Heart right ventricle (tissue), 16 donors: Measurements from ENCODE around the gene OPN3. TPM values are rescaled to one million over a fixed set of nuclear protein-coding genes. Genes with fewer than 3 reads are reported as not detected.

Experiments
- ATAC-seq, 8 donors: fragments of 200-7000 bp; cut with Tn5 transposase; one replicate each; pipeline ENCODE4 v1.9.1; 2020; ENCODE audit warnings: mild to moderate bottlenecking in 8 of 8, moderate library complexity in 8 of 8, moderate number of reproducible peaks in 1 of 8
- DNase-seq, 2 donors: peaks; one replicate each; pipeline ENCODE4 v3.0.0-alpha.2; 2020
- H3K27ac ChIP-seq, 10 donors: fragments of 200-600 bp; sonication (generic) in 2 of 10; one replicate each; pipeline versions ENCODE4 v1.5.0 to v1.8.0; 2020 to 2022; ENCODE audit warnings: mild to moderate bottlenecking in 3 of 10
- H3K27me3 ChIP-seq, 7 donors: fragments of 200-600 bp; one replicate each; pipeline ENCODE4 v1.8.0; 2021 to 2022; ENCODE audit warnings: mild to moderate bottlenecking in 2 of 7
- H3K36me3 ChIP-seq, 9 donors: fragments of 200-600 bp; sonication (generic) in 1 of 9; one replicate each; pipeline versions ENCODE4 v1.5.0 to v1.8.0; 2020 to 2022; ENCODE audit warnings: mild to moderate bottlenecking in 2 of 9
- H3K4me1 ChIP-seq, 9 donors: fragments of 200-600 bp; sonication (generic) in 1 of 9; one replicate each; pipeline versions ENCODE4 v1.5.0 to v1.8.0; 2020 to 2022; ENCODE audit warnings: mild to moderate bottlenecking in 4 of 9
- H3K4me3 ChIP-seq, 10 donors: fragments of 200-600 bp; sonication (generic) in 2 of 10; one replicate each; pipeline versions ENCODE4 v1.5.0 to v1.8.0; 2020 to 2022; ENCODE audit warnings: mild to moderate bottlenecking in 7 of 10, moderate library complexity in 2 of 10
- H3K9me3 ChIP-seq, 11 donors: fragments of 200-600 bp in 10 of 11; sonication (generic) in 2 of 11; one replicate each; pipeline versions ENCODE4 v1.5.0 to v1.8.0; 2013 to 2022; ENCODE audit warnings: mild to moderate bottlenecking in 2 of 11, control low read depth in 1 of 11, moderate library complexity in 1 of 11
- CTCF ChIP-seq, 9 donors: fragments of 200-600 bp; sonication (generic) in 2 of 9; IDR thresholded peaks; one replicate each; pipeline versions ENCODE4 v1.5.0 to v1.8.0; 2021 to 2022; ENCODE audit warnings: antibody characterized with exemption in 9 of 9, mild to moderate bottlenecking in 5 of 9, moderate library complexity in 1 of 9
- WGBS, 2 donors: extraction: QIAGEN DNeasy Blood & Tissue Kit; methylation state at CpG; one replicate each; pipeline ENCODE4 v1.1.7; 2013; ENCODE audit warnings: inconsistent platforms in 1 of 2; 5-methylcytosine and 5-hydroxymethylcytosine counted together
- intact Hi-C, 10 donors: fragments of 100-400 bp; cut with DNase I; formaldehyde crosslinking; loops; one replicate each; pipeline versions ENCODE4 v1.11.1 to v1.14.2; 2022
- polyA plus RNA-seq, 2 donors: library from polyadenylated mRNA; stranded (reverse); fragments of 200-250 nt; gene quantifications; one replicate each; pipeline ENCODE4 v1.2.3, GENCODE V29; 2013
- total RNA-seq, 10 donors: library from RNA; stranded (reverse); fragmentation: NEBNext Ultra II Directional in 3 of 10; extraction: Animal tissue kit (Norgen Biotek cat#: 25700) in 3 of 10; gene quantifications; one replicate each; pipeline versions ENCODE4 v1.2.1 to v1.2.4, GENCODE V29; 2021 to 2023
- donor health status: Arrhythmogenic right ventricular cardiomyopathy.
- donor health status: ischemic (EF 13 %, LVEDD 7.1; RV severe dilation, severe dysfunction).
- donor health status: healthy with polysubstance abuse.
- donor health status: DM: no; HTN: yes; CAD: no.
- donor health status: DM: no; HTN: no; CAD: no.
- donor health status: ischemic (EF 25% LVEDD 6.9; RV normal size, moderate dysfunction).
- donor health status: ischemic (EF 25% LVEDD 5.7; RV mildly dilated, moderate dysfunction).
- donor health status: healthy.
- donor health status: DM: yes; HTN: yes; CAD: no.
- donor health status: Ischemic cardiomyopathy.
- donor health status: ischemic (EF 35%, LVEDD 5.7; RV mildly dilated, moderate dysfunction).
- donor health status: nonischemic (EF 11% LVEDD 7.7; RV severe dilation, severe dysfunction).
- donor health status: DM: yes; HTN: yes; CAD: no.
- donor health status: PGD.
- donor health status: ischemic (EF 29% LVEDD 5.4; RV normal size, mild dysfunction).
- donor health status: nonischemic (EF 23%, LVEDD 6.1; RV moderate dilation, normal function).

OPN3 gene
- total and polyA plus RNA-seq, 12 donors, result 3.3 to 9.1 (median 5.2) TPM

- no peak for TF ChIP-seq CTCF (IDR thresholded peaks at IDR 0.05)
- Histone ChIP-seq H3K4me3 (no peak overlapping the region), H3K27me3 (no peaks in the 10 kb centered on the region), H3K9me3 (no peaks in the 10 kb centered on the region), H3K27ac (no peak overlapping the region), H3K4me1 (no peaks in the 10 kb centered on the region), H3K36me3 (no peaks in the 10 kb centered on the region)
- DNase-seq (no peak), ATAC-seq (no peak)
- 78 to 80% methylated on average over 14 of the region's 14 CpGs for WGBS, 2 donors
- intact Hi-C loops, result no loop called here
Observed at GRCh38 chr1:241586905-241587512, 53.2 kb downstream of the OPN3 start.

GRCh38 chr1:241582921-241583321, 57.2 kb downstream of the OPN3 start:
- Histone ChIP-seq H3K9me3 (no peaks in the 10 kb centered on the region), H3K4me3 (no peak overlapping the region), H3K36me3 (no peaks in the 10 kb centered on the region), H3K27me3 (no peaks in the 10 kb centered on the region), H3K27ac (no peak overlapping the region), H3K4me1 (no peaks in the 10 kb centered on the region)
- intact Hi-C loops, result no loop called here
- WGBS, 2 donors, result 86% methylated on average over 1 of the region's 1 CpG
- no peak for DNase-seq
- no peak for TF ChIP-seq CTCF (IDR thresholded peaks at IDR 0.05)
- ATAC-seq, result no peak

- DNase-seq (no peak), ATAC-seq (no peak)
- H3K27me3 ChIP-seq, result no peaks in the 10 kb centered on the region
- H3K4me1 ChIP-seq, result no peaks in the 10 kb centered on the region
- no peaks in the 10 kb centered on the region for H3K36me3 ChIP-seq
- H3K9me3 ChIP-seq, result peaks cover 0 to 18% (median 0%) of the 10 kb centered on the region in 11 donors
- no peak overlapping the region for H3K27ac ChIP-seq
- no peak for TF ChIP-seq CTCF (IDR thresholded peaks at IDR 0.05)
- H3K4me3 ChIP-seq, result no peak overlapping the region
- intact Hi-C loops, result no loop called here
- WGBS, 2 donors, result 65 to 72% methylated on average over 4 of the region's 4 CpGs
Observed at GRCh38 chr1:241579434-241579833, 60.7 kb downstream of the OPN3 start.

GRCh38 chr1:241574154-241574553, 66.0 kb downstream of the OPN3 start:
- Histone ChIP-seq H3K9me3 (peaks cover 0 to 18% (median 0%) of the 10 kb centered on the region in 11 donors), H3K27ac (no peak overlapping the region), H3K4me3 (no peak overlapping the region), H3K36me3 (no peaks in the 10 kb centered on the region), H3K27me3 (no peaks in the 10 kb centered on the region), H3K4me1 (no peaks in the 10 kb centered on the region)
- TF ChIP-seq CTCF (IDR thresholded peaks at IDR 0.05), result no peak
- no peak for ATAC-seq
- no peak for DNase-seq
- intact Hi-C loops, result no loop called here
